Mucosa of gallbladder (tissue), 1 donor: Measurements from ENCODE around the gene C1RL. TPM values are rescaled to one million over a fixed set of nuclear protein-coding genes. Genes with fewer than 3 reads are reported as not detected.
"Not testable (repeated sequence)": the region's sequence is repeated elsewhere in the genome, so short reads cannot be mapped to it uniquely, and the experiment has no call there.

Experiments
- DNase-seq: peaks from one replicate; pipeline ENCODE4 v3.0.0-alpha.2; 2020; ENCODE audit warnings: low spot score
- total RNA-seq: library from RNA; stranded (reverse); gene quantifications from one replicate; pipeline ENCODE4 v1.2.1, GENCODE V29; 2021
- donor health status: DM: no; HTN: no; CAD: no.

The C1RL gene
- total RNA-seq, 1 donor from 2014 or later: 49.6 TPM

GRCh38 chr12:7114851-7115250 lies 5.8 kb upstream of the C1RL start:
- DNase-seq: no peak

GRCh38 chr12:7114008-7114407 lies 5.0 kb upstream of the C1RL start:
- no peak for DNase-seq

- DNase-seq: peak; percentile 38
Measured at GRCh38 chr12:7113389-7113871, 4.4 kb upstream of the C1RL start.

GRCh38 chr12:7112041-7112440 lies 3.0 kb upstream of the C1RL start:
- no peak for DNase-seq

GRCh38 chr12:7110661-7111060 lies 1.6 kb upstream of the C1RL start:
- no peak for DNase-seq

- no peak for DNase-seq
Measured at GRCh38 chr12:7109572-7109920, 532 bp upstream of the C1RL start.

- DNase-seq: peak; percentile 56
Measured at GRCh38 chr12:7108003-7108795, 815 bp downstream of the C1RL start.

GRCh38 chr12:7107636-7108002 lies 1.4 kb downstream of the C1RL start:
- no peak for DNase-seq

GRCh38 chr12:7107181-7107580 lies 1.8 kb downstream of the C1RL start:
- DNase-seq: not testable (repeated sequence)

- DNase-seq: no peak
Measured at GRCh38 chr12:7106082-7106481, 2.9 kb downstream of the C1RL start.

- DNase-seq: no peak
Measured at GRCh38 chr12:7103837-7104584, 5.0 kb downstream of the C1RL start.

GRCh38 chr12:7102582-7102981 lies 6.4 kb downstream of the C1RL start:
- DNase-seq: no peak

- DNase-seq: no peak
Measured at GRCh38 chr12:7101694-7102131, 7.3 kb downstream of the C1RL start.

GRCh38 chr12:7101047-7101693 lies 7.8 kb downstream of the C1RL start:
- no peak for DNase-seq

- DNase-seq: no peak
Measured at GRCh38 chr12:7100239-7100638, 8.8 kb downstream of the C1RL start.

- DNase-seq: no peak
Measured at GRCh38 chr12:7099290-7099996, 9.6 kb downstream of the C1RL start.

- DNase-seq: no peak
Measured at GRCh38 chr12:7096979-7097378, 12.0 kb downstream of the C1RL start.

GRCh38 chr12:7096006-7096932 lies 12.7 kb downstream of the C1RL start:
- no peak for DNase-seq

- no peak for DNase-seq
Measured at GRCh38 chr12:7093892-7094291, 15.1 kb downstream of the C1RL start.

GRCh38 chr12:7093486-7093885 lies 15.5 kb downstream of the C1RL start:
- DNase-seq: no peak

- DNase-seq: no peak
Measured at GRCh38 chr12:7092986-7093460, 16.0 kb downstream of the C1RL start.
